ENCODE data around the gene TAOK1.

- TF ChIP-seq, protein P1, sequence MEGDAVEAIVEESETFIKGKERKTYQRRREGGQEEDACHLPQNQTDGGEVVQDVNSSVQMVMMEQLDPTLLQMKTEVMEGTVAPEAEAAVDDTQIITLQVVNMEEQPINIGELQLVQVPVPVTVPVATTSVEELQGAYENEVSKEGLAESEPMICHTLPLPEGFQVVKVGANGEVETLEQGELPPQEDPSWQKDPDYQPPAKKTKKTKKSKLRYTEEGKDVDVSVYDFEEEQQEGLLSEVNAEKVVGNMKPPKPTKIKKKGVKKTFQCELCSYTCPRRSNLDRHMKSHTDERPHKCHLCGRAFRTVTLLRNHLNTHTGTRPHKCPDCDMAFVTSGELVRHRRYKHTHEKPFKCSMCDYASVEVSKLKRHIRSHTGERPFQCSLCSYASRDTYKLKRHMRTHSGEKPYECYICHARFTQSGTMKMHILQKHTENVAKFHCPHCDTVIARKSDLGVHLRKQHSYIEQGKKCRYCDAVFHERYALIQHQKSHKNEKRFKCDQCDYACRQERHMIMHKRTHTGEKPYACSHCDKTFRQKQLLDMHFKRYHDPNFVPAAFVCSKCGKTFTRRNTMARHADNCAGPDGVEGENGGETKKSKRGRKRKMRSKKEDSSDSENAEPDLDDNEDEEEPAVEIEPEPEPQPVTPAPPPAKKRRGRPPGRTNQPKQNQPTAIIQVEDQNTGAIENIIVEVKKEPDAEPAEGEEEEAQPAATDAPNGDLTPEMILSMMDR (conservative IDR thresholded peaks at IDR 0.05; ENCODE audit: low read depth, low read length) = 0 out of 2 replicates have a peak, but pooled peaks have one; percentile 7
- no peak for TF ChIP-seq EZH2 (IDR thresholded peaks at IDR 0.05; ENCODE audit: borderline replicate concordance, low read depth, low read length, poor library complexity, severe bottlenecking)
Observed at GRCh38 chr17:29594519-29595090, 204.4 kb downstream of the TAOK1 start.
